Keratinocyte (primary cell): ENCODE data around the gene MFSD6.

Experiments used
- CTCF ChIP-seq, 3 experiments: IDR thresholded peaks in 1 of 3; conservative IDR thresholded peaks in 1 of 3; optimal IDR thresholded peaks in 1 of 3; 2 replicates in 2 of 3; 3 replicates in 1 of 3; pipeline versions ENCODE3 to v1.5.1; 2011; ENCODE audit warnings: low read length in 3 of 3, mild to moderate bottlenecking in 3 of 3, moderate library complexity in 2 of 3, control low read depth in 1 of 3, inconsistent platforms in 1 of 3; ENCODE audit not compliant: insufficient read depth in 2 of 3; ENCODE audit errors: extremely low read depth in 1 of 3
- EZH2 ChIP-seq: IDR thresholded peaks from one replicate; pipeline ENCODE4 v1.6.1; 2012; ENCODE audit warnings: inconsistent platforms, mild to moderate bottlenecking, low read length, moderate library complexity

GRCh38 chr2:190455358-190456095 is 47.4 kb downstream of the MFSD6 start:
- TF ChIP-seq CTCF (optimal IDR thresholded peaks at IDR 0.05 in 1 of 3, IDR thresholded peaks at IDR 0.05 in 1 of 3, conservative IDR thresholded peaks at IDR 0.05 in 1 of 3; ENCODE audit: extremely low read depth in 1 of 3, insufficient read depth in 2 of 3, low read length in 3 of 3), result no peak
- TF ChIP-seq EZH2, result no peak
